ENCODE results near the gene NRF1. TPM values are rescaled to one million over a fixed set of nuclear protein-coding genes. Genes with fewer than 3 reads are reported as not detected.

Gene NRF1
- total RNA-seq, 1 donor from 2014 or later, result 3.1 TPM

GRCh38 chr7:129739427-129739826 is 127.9 kb downstream of the NRF1 start:
- intact Hi-C loops (cut with DNase I), result loop anchor here (10.0 kb wide), 1 partner anchor 275 kb away; no protein-coding TSS in a partner anchor
- Histone ChIP-seq H3K9me3 (no peaks in the 10 kb centered on the region), H3K27me3 (no peaks in the 10 kb centered on the region), H3K27ac (no peak overlapping the region), H3K4me3 (no peak overlapping the region), H3K36me3 (peaks cover 18 to 35% of the 10 kb centered on the region in 2 donors), H3K4me1 (no peaks in the 10 kb centered on the region)
- no peak for DNase-seq (ENCODE audit: low spot score in 2 of 2)
- no peak for TF ChIP-seq CTCF (IDR thresholded peaks at IDR 0.05)

- H3K9me3 ChIP-seq, result no peaks in the 10 kb centered on the region
- intact Hi-C loops (cut with DNase I), result no loop called here
- TF ChIP-seq CTCF (IDR thresholded peaks at IDR 0.05), result no peak
- DNase-seq (ENCODE audit: low spot score in 2 of 2), result no peak
- H3K4me3 ChIP-seq, result no peak overlapping the region
- H3K4me1 ChIP-seq, result no peaks in the 10 kb centered on the region
- no peaks in the 10 kb centered on the region for H3K27me3 ChIP-seq
- H3K36me3 ChIP-seq, result peaks cover 12 to 26% of the 10 kb centered on the region in 2 donors
- no peak overlapping the region for H3K27ac ChIP-seq
These were observed 129.3 kb downstream of the NRF1 start for GRCh38 chr7:129740574-129741410.

- DNase-seq (ENCODE audit: low spot score in 2 of 2), result no peak
- no peaks in the 10 kb centered on the region for H3K4me1 ChIP-seq
- no peaks in the 10 kb centered on the region for H3K27me3 ChIP-seq
- no peaks in the 10 kb centered on the region for H3K9me3 ChIP-seq
- peaks cover 18 to 23% of the 10 kb centered on the region in 2 donors for H3K36me3 ChIP-seq
- TF ChIP-seq CTCF (IDR thresholded peaks at IDR 0.05), result no peak
- H3K4me3 ChIP-seq, result no peak overlapping the region
- no peak overlapping the region for H3K27ac ChIP-seq
- intact Hi-C loops (cut with DNase I), result no loop called here
These were observed 130.3 kb downstream of the NRF1 start for GRCh38 chr7:129741743-129742213.

GRCh38 chr7:129742256-129742655 is 130.7 kb downstream of the NRF1 start:
- DNase-seq (ENCODE audit: low spot score in 2 of 2), result no peak
- TF ChIP-seq CTCF (IDR thresholded peaks at IDR 0.05), result no peak
- intact Hi-C loops (cut with DNase I), result no loop called here
- H3K4me1 ChIP-seq, result no peaks in the 10 kb centered on the region
- no peak overlapping the region for H3K27ac ChIP-seq
- H3K9me3 ChIP-seq, result no peaks in the 10 kb centered on the region
- H3K4me3 ChIP-seq, result no peak overlapping the region
- H3K36me3 ChIP-seq, result peaks cover 18 to 27% of the 10 kb centered on the region in 2 donors
- H3K27me3 ChIP-seq, result no peaks in the 10 kb centered on the region

- Histone ChIP-seq H3K4me3 (no peak overlapping the region), H3K27me3 (no peaks in the 10 kb centered on the region), H3K36me3 (peaks cover 17 to 29% of the 10 kb centered on the region in 2 donors), H3K9me3 (no peaks in the 10 kb centered on the region), H3K4me1 (no peaks in the 10 kb centered on the region), H3K27ac (no peak overlapping the region)
- no peak for DNase-seq (ENCODE audit: low spot score in 2 of 2)
- TF ChIP-seq CTCF (IDR thresholded peaks at IDR 0.05), result no peak
- intact Hi-C loops (cut with DNase I), result no loop called here
These were observed 135.5 kb downstream of the NRF1 start for GRCh38 chr7:129746857-129747529.
